GM12892 (cell line): Measurements from ENCODE around the gene PPBP.

ENCODE experiments used
- DNase-seq: peaks from one replicate; pipeline ENCODE4 v3.0.0; 2011; ENCODE audit not compliant: insufficient read length
- FAIRE-seq: peaks from 2 replicates; lab custom pipeline; 2011; peaks lifted over from hg19 to GRCh38; lab: Jason Lieb, UNC
- POLR2A ChIP-seq: IDR thresholded peaks from 2 replicates; pipeline ENCODE4 v1.6.1; 2011; ENCODE audit warnings: low read depth, low read length, control low read depth
- POLR2AphosphoS5 ChIP-seq: IDR thresholded peaks from 2 replicates; pipeline ENCODE4 v1.6.1; 2011; ENCODE audit warnings: low read depth, low read length, control low read depth
- TAF1 ChIP-seq: IDR thresholded peaks from 2 replicates; pipeline ENCODE4 v1.6.1; 2011; ENCODE audit warnings: low read depth, mild to moderate bottlenecking, control low read depth, low read length, borderline replicate concordance

PPBP gene

GRCh38 chr4:74014332-74014731, 26.3 kb upstream of the PPBP start:
- DNase-seq, result no peak
- FAIRE-seq, result no peak
- TF ChIP-seq TAF1, result no peak
- no peak for TF ChIP-seq POLR2A

DNA sequence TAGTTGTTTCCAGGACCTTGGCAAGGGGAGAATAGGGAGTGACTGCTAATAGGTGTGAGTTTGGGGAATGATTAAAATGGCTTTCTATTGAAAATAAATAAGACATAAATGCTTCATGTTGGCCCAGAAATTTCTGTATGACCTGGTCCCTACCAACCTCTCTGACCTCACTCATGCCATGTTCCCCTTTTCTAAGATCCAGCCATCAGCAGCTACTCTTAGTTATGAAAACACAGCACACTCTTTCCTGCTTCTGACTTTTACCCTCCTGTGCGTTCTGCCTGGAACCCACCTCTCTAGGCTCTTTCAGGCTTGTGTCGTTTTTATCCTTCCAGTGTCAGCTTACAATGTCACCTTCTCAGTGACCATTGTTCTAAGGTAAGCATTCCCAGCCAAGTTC, 25.3 kb upstream of the PPBP start:
- FAIRE-seq, result no peak
- DNase-seq, result no peak
- no peak for TF ChIP-seq TAF1
- no peak for TF ChIP-seq POLR2AphosphoS5
- TF ChIP-seq POLR2A, result no peak

DNA sequence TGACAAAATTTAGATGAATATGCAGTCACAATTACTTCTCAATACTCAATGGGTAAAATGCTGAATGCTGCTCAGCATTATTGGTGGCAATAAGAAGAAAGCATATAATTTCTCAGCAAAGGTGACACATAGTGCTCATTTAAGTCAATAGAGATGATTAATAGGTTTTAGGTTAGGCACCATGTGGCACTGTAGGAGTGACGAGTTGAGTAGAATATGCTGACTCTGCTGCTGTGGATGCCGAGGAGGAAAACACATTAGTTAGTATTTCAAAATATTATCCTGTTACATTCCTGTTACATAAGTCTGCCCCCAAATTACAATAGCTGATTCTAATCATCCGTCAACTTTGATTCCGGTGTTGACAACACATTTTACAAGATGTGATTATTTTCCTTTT, 24.1 kb upstream of the PPBP start:
- TF ChIP-seq TAF1 (no peak), POLR2A (no peak), POLR2AphosphoS5 (no peak)
- FAIRE-seq (no peak), DNase-seq (no peak)

DNA sequence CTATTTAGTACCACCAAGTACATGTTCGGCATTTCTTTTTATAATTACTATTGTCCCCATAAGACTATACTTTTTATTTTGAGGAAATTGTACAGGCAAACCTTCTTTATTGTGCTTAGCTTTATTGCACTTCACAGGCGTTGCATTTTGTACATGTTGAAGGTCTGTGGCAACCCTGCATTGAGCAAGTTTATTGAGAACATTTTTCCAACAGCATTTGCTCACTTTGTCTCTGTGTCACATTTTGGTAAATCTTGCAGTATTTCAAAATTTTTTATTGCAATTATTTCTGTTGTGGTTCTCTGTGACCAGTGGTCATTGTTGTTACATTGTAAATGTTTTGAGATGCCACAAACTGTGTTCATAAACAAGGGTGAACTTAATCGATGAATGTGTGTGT, 21.3 kb upstream of the PPBP start:
- FAIRE-seq (no peak), DNase-seq (no peak)
- no peak for TF ChIP-seq POLR2A
- no peak for TF ChIP-seq TAF1
- TF ChIP-seq POLR2AphosphoS5, result no peak

DNA sequence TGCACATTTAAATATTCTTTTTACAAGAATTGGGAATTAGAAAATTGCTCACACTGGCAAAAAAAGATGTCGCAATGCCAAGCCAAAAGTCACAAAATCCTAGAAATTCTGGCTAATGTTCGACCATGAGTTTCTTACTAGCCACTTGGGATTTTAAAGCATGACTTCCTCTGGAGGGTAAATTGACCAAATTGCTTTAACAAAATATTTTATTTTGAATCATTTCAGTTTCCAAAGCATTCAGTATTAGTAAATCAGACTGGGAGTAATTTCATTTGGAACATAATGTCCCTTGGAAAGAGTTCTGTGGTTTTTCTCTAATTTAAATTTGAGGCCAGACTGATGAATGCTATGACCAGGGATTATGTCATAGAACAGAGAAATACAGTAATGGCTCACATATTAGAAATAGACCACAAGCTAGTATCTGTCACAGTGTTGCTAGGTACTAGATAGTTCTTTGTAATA, 18.1 kb upstream of the PPBP start:
- no peak for TF ChIP-seq POLR2AphosphoS5
- TF ChIP-seq TAF1, result no peak
- no peak for TF ChIP-seq POLR2A
- FAIRE-seq (no peak), DNase-seq (no peak)

- no peak for TF ChIP-seq POLR2A
- no peak for TF ChIP-seq POLR2AphosphoS5
- TF ChIP-seq TAF1, result no peak
- FAIRE-seq (no peak), DNase-seq (no peak)
These were observed 17.5 kb upstream of the PPBP start for GRCh38 chr4:74005528-74005927.

- DNase-seq, result no peak
- no peak for FAIRE-seq
- no peak for TF ChIP-seq POLR2AphosphoS5
- TF ChIP-seq TAF1, result no peak
- TF ChIP-seq POLR2A, result no peak
These were observed 16.7 kb upstream of the PPBP start for GRCh38 chr4:74004668-74005067.

GRCh38 chr4:74000301-74000700, 12.3 kb upstream of the PPBP start:
- FAIRE-seq (no peak), DNase-seq (no peak)
- TF ChIP-seq TAF1, result no peak
- TF ChIP-seq POLR2A, result no peak
- TF ChIP-seq POLR2AphosphoS5, result no peak

- FAIRE-seq (no peak), DNase-seq (no peak)
- TF ChIP-seq POLR2AphosphoS5, result no peak
- no peak for TF ChIP-seq POLR2A
- TF ChIP-seq TAF1, result no peak
These were observed 10.3 kb upstream of the PPBP start, which contains the start of gene CXCL5 for GRCh38 chr4:73998040-73999011. Gene CXCL5 (minus strand): TSS chr4:73998677. CDS start chr4:73998581, 96 bp downstream.

- TF ChIP-seq POLR2AphosphoS5 (no peak), POLR2A (no peak), TAF1 (no peak)
- no peak for DNase-seq
- FAIRE-seq, result no peak
These were observed 4.1 kb upstream of the PPBP start for GRCh38 chr4:73992050-73992449.

- TF ChIP-seq POLR2AphosphoS5 (no peak), TAF1 (no peak), POLR2A (no peak)
- DNase-seq (no peak), FAIRE-seq (no peak)
These were observed 3.7 kb upstream of the PPBP start for GRCh38 chr4:73991742-73992000.
